GM10266 (cell line): ENCODE results near the gene LHFPL3.

Source experiments
- DNase-seq: peaks from one replicate; pipeline ENCODE4 v3.0.0; 2012; ENCODE audit errors: extremely low spot score
- TF ChIP-seq, protein P1 (sequence below): IDR thresholded peaks from 2 replicates; pipeline ENCODE4 v1.5.1; 2012; ENCODE audit warnings: mild to moderate bottlenecking, low read depth; ENCODE audit not compliant: control insufficient read depth, insufficient read depth; ENCODE audit errors: missing control alignments

LHFPL3 gene

GRCh38 chr7:104772405-104773345 is 444.3 kb downstream of the LHFPL3 start:
- TF ChIP-seq, protein P1, sequence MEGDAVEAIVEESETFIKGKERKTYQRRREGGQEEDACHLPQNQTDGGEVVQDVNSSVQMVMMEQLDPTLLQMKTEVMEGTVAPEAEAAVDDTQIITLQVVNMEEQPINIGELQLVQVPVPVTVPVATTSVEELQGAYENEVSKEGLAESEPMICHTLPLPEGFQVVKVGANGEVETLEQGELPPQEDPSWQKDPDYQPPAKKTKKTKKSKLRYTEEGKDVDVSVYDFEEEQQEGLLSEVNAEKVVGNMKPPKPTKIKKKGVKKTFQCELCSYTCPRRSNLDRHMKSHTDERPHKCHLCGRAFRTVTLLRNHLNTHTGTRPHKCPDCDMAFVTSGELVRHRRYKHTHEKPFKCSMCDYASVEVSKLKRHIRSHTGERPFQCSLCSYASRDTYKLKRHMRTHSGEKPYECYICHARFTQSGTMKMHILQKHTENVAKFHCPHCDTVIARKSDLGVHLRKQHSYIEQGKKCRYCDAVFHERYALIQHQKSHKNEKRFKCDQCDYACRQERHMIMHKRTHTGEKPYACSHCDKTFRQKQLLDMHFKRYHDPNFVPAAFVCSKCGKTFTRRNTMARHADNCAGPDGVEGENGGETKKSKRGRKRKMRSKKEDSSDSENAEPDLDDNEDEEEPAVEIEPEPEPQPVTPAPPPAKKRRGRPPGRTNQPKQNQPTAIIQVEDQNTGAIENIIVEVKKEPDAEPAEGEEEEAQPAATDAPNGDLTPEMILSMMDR = no peak
- no peak for DNase-seq

DNA sequence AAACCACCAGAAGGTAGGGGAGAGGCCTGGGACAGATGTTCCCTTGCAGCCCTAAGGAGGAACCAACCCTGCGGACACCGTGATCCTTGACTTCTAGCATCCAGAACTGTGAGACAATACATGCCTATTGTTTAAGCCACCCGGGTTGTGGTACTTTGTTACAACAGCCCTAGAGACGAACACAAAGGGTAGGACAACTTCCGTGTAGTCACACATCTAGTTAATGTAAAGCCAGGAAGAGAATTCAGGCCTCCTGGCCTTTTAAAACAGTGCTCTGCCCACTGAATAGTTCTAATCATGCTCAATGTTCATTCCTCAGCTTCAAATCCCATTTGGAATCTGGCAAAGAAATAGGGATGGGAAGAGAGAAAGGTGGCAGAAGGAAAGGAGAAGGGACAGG is 445.4 kb downstream of the LHFPL3 start:
- TF ChIP-seq, protein P1 = no peak
- DNase-seq = no peak

GRCh38 chr7:104775531-104775930 is 447.1 kb downstream of the LHFPL3 start:
- TF ChIP-seq, protein P1 = no peak
- DNase-seq = no peak

DNA sequence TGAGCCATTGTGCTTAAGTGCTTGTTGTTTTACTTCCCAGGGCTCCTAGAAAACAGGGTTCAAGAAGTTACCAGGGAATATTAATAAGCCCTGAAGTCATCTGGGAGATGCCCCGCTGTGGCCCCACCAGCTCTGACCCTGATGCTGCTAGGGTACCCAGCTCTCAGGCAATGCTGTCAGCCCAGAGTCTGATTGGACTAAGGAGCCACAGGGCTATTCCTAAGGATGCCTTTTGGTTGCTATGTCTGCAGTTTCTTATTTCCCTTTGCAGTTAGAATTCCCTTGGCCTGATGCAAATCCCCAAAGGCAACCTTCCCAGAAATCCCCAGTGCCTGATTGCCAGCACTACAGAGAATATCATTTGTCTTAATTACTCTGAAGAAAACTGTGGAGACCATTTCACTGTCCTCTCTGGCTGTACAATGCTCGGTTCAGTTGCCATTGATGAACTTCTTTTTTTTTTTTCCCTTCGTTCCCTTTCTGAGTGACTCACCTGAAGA is 448.9 kb downstream of the LHFPL3 start:
- TF ChIP-seq, protein P1 = no peak

GRCh38 chr7:104779888-104780287 is 451.5 kb downstream of the LHFPL3 start:
- DNase-seq = no peak
- TF ChIP-seq, protein P1 = no peak

More for the DNA sequence above, 448.9 kb downstream of the LHFPL3 start:
- no peak for DNase-seq

DNA sequence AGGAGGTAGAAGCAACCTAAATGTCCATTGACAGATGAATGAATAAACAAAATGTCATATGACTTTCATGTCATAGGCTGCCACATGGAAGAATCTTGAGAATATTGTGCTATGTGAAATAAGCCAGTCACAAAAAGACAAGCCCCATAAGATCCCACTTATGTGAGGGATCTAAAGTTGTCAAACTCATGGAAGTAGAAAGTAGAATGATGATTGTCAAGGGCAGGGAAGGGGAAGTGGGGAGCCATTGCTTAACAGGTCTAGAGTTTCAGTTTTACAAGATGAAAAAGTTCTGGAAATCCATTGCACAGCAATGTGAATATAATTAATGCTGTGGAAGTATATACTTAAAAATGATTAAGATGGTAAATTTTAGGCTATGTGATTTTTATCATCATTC is 456.3 kb downstream of the LHFPL3 start:
- TF ChIP-seq, protein P1 = no peak
- no peak for DNase-seq

DNA sequence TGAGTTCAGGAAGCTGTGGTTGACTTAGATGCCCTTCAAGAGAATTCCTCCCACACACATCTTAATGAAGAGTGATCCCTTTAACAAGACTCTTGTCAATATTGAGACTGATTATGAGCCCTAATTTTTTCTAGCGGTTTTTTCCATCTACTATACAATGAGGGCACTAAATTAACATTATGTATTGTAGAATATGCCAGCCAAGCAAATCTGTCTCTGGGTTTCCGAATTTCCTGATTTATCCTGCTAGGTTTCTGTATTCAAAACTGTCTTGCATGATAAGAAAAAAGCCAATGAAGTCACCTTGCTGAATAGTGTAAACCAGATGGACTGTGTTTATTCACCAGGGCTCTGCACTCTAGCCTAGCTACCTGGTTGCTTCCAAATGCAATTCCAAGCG is 461.4 kb downstream of the LHFPL3 start:
- TF ChIP-seq, protein P1 = no peak
- DNase-seq = no peak
